ENCODE results near the gene SYT17.

The SYT17 gene

DNA sequence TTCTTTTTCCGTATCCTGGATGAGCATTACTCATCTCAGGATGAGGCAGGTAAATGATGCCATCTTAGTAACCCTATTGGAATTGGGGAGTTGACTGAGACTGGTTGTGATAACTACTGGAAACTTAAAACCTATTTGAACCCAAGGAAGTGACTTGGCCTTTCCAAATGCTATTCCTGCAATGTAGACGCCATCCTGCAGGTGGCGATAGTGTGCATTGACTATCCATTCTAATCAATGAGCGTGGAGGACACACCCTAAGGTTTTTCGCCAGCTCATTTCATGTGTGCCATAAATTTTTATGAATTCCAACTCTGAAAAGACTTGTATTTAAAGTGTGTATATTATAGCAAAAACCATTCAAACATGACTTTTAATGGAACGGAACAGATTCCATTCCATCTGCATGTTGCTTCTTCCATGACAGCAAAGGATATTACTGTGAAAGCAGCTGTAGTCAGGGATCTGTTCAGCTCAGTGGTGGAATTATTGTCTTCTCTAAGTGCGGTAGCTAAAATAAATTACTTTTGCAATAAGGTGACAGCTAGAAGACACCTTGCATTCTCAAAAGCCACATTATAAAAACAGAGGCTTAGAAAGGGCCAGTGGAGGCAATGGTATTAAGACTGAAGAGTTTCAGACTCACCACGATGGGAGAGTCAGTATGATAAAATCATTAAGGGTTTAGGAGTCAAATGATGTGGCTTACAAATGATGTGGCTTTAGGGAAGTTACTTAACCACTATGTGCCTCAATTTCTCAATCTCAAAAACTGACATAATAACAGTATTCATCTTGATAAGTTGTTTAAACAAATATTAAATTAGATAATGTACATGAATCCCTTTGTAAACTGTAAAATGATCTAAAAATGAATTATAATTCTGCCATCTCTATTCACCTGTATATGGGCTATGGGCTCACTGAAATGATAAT lies 55.5 kb downstream of the SYT17 start:
- peak; percentile 11 for DNase-seq

DNA sequence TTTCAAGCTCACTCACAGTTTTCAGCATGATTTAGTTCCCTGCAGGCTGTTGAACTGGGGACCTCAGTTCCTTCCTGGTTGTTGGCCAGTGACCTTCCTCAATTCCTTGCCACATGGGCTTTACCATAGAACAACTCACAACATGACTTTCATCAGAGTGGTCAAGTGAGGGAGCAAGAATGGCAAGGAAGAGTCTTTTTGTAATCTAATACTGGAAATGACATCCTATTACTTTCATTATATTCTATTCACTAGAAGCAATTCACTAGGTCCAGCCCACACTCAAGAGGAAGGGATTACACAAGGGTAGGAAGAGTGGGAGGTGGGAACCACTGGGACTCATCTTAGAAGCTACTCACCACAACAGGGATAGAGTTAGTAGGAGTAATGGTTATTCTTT lies 57.6 kb downstream of the SYT17 start:
- no peak for DNase-seq

DNA sequence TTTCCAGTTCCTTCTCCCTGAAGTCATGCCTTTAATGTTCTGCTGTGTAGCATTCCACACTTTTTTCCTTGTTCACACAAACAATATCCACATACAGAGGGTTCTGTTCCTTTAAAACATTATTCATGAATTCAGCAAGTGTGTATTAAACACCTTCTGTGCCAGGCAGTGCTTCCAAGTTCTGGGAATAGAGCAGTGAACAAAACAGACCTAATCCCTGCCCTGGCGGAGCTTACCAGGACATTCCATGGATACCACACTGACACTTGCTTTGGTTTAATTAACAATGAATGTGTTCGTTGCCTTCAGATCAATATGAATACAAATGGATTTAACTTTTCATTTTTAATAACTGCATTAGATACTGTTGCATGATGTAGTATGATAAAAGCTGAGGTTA lies 59.6 kb downstream of the SYT17 start:
- DNase-seq, result no peak

DNA sequence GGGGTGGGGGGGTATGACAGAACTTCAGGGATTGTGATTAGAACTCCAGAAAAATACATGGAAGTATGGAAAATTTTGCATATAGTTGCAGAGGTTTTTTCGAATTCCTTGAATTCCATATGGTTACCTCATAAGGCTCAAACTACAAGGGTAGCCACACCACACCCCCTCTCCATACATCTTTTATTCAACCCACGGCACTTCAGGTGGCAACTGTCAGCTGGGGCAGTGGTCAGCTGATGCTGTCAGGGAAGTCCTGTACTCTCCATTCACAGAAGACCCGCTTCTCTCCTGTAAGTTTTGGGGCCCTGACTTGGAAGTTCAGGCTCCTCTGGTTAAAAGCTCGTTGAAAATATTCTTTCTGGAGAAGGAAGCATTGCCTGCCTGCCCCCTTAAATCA lies 60.0 kb downstream of the SYT17 start:
- DNase-seq, result no peak

DNA sequence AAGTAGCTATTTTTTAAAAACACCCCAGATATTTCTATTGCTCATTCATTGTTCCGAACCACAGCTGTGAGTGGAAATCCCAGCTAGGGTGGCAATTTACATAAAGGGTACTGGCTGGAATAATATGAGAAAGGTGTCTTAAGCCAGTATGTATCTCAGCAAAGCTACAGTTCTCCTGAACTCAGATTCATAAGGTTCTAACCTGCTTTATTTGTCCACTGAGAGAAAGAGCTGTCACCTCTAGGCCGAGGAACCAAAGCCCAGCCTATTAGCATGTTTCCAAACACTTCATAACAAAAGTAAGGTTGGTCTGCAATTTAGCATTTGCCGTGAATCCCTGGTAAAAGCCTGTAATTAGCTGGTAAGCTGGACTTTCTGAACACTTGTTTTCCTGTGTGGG lies 60.5 kb downstream of the SYT17 start:
- DNase-seq, result no peak

DNA sequence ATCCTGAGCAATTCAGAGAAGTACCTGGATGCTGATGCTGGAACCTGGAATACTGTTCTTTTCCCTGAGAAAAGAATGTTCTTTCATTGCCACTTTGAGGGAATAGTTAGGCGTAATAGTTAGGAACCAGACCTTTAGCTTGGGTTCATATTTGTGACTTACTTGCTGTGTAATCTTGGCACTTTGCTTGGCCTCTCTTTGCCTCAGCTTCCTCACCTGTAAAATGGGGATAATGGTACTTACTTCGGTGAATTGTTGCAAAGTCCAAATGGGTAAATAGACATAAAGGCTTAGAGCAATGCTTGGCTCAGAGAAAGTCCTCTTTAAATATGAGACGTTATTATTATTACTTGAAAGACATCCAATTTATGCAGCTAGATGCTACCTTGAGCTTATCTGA lies 62.5 kb downstream of the SYT17 start:
- DNase-seq, result no peak

DNA sequence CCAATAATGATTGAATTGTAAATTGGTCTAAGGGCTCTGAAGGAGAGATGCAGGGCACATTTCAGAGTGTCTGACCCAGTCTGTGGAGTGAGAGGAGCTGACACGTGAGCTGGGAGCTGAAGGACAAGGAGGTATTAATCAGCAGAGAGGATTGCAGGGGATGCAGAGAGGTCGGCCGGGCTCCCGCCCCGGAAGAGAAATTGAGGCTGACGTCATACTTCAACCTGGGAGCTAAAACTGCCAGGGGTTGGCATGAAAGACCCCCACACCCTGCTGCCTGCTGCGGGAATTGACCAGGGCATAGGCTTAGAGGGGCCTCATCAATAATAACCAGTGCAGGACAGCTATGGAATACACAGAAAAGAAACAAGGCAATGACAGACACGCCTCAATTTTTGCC lies 63.8 kb downstream of the SYT17 start:
- no peak for DNase-seq

DNA sequence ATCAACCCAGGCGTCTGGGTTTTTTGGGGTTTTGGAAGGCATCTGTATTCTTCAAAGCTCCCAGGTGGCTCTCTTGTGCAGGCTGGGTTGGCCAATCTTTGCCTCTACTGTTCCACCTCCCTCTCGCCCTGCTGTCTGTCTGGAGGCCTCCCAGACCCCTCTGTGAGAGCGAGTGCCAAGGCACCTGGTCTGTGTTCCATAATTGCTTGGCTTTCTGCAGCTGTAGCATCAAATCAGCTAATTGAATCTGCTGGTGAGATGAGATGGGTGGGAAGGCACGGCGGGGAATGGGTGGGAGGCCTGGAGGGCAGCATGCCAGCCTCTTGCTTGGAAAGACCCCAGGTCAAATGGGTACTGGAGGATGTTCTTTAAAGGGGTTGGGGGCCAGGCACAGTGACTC lies 64.9 kb downstream of the SYT17 start:
- no peak for DNase-seq

DNA sequence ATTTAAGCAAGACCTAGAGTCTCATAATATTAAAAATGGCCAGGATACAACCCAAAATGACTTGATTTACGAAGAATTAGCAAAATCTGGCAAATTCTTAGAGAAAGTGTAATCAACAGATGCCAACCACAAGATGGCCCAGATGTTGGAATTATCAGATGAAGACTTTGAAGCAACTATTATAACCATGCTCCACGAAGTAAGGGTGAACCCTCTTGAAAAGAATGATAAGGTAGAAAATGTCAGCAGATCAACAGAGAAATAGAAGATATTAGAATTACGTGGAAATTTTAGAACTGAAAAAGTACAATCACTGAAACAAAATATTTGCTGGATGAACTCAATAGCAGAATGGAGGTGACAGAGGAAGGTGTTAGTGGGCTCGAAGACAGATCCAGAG lies 67.4 kb downstream of the SYT17 start:
- no peak for DNase-seq

DNA sequence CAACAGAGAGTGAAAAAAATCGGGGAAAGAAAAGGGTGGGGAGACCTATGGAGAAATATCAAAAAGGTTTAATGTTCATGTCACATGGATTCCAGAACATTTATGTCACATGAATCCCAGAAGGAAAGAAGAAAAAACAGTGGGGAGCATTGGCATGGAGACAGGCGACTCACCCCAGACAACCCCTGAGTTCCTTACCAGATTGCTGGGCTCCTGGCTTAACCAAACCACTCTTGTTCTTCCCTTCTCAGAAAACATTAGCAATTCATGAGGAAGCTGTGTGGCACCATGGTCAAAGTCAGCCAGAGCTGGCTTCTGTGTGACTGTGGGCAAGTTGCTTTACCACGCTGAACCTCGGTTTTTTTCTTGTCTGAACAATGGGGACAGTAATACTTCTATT lies 67.8 kb downstream of the SYT17 start:
- no peak for DNase-seq

DNA sequence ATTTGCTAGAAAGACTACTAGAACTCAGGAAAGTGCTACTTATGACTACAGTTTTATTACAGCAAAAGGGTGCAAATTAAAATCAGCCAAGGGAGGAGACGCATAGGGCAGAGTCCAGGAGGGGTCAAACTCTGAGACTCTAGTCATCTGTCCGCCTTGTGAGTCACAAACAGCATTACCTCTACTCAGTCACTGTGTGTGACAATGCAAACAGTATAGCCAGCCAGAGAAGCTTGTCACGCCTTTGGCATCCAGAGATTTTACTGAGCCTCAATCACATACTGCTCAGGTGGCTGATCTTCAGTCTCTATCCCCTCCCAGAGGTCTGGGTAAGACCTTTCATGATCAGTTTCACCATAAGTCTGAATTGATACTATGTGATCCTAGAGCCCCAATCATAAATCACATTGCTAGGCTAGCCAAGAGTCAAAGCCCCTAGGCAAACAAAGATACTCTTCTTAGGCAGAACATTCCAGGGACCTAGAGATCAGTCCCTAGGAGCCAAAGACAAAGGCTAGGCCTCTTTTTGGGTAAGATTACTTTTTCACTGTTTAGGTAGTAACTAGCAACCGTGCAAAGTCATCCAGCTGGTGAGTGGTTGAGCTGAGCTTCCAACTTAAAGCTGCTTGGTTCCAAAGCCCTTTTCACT lies 68.6 kb downstream of the SYT17 start:
- DNase-seq, result no peak

DNA sequence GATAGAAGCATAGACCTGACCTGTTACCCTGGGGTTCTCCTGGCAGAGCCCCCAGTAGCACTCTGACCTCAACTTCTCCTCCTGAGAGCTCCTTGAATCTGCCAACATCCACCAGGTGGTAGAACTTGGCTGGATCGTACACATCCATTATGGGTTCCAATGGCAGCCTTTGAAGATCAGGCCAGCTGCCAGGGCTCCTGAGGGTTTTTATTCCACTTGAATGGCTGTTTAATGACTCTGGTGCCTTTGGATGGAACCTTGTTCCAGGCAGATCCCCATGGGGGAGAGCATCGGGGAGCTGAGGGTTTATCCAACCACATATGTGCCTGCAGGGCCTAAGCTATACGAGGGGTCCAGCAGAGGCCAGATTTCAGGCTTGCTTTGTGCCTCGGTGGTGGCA lies 70.4 kb downstream of the SYT17 start:
- no peak for DNase-seq

DNA sequence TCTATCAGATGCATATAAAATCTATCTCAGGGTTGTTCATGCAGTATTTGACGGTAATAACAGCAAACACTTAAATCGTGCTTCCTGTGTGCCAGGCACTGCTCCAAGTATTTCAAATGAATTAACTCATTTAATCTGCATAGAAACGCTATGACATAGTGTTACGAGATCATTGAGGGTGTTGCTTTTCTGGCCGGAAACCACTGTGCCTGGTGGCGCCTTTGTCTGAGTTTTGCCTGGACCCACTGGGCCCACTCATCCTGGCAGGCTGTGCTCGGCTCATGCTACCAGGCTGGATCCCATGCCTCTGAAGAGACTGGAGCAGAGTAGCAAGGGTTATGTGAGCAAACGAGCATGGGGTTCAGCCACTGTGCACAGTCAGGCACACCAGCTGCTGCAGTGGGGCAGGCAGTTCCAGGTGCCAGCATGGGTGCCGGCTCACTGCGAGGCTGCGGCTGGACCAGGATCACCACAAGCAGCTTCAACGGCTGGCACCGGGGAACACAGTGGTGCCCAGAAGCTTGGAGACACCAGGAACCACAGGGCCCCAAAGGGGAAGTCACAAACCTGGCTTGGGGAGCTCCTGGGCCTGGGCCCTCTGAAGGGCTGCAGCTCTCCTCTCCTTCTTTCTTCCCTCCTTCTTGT lies 71.6 kb downstream of the SYT17 start:
- DNase-seq, result no peak

DNA sequence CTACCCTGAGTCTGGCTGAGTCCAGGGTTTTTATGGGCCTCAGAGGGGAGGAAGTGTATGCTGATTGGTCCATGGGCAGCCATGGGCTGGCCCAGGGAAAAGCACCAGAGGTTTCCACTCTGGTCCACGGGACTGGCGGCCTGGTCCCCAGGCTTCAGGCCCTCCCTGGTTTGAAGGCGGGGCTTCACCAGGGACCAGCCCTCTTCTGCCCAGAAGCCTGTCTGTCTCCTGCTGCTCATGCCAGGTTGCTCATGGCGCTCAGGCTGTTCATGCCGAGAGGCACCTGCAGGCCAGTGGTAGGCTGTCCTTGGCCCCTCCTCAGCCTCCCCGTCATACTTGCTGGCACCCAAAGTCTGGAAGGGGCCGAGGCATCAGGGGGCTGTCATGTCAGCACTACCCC lies 72.5 kb downstream of the SYT17 start:
- no peak for DNase-seq

DNA sequence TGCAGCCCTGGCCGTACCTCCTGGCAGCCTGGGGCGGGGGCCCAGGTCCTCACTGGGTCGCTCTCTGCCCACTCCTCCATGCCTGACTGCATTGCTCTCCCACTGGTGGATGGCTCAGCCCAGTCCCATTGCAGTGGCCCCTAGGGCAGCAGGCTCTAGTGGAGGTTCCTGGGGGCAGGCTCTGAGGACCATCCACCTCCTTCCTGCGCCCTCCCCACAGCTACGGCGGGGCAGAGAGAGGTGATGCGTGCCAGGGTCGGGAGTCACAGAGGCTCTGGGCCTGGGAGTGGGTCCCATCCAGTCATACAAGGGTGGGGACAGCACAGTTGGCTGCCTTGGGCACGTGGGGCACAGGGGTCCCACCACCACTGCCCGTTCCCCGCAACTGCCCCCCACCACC lies 73.5 kb downstream of the SYT17 start:
- no peak for DNase-seq

DNA sequence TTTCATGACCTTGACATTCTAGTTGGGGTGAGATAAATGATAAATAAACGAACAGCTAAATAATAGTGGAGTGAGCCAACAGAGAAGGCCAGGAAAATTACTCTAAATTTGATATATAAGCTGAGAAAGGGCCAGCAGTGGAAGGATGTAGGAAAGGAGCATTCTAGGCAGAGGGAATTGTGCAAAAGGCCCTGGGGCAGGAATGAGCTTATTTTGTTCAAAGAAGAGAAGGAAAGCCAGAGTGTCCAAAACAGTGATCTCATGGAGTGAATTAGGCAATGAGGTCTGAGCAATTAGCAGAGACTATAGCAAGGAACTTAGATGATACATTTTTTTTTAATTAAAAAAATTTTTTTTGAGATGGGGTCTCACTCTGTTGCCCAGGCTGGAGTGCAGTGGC lies 74.1 kb downstream of the SYT17 start:
- DNase-seq, result no peak

DNA sequence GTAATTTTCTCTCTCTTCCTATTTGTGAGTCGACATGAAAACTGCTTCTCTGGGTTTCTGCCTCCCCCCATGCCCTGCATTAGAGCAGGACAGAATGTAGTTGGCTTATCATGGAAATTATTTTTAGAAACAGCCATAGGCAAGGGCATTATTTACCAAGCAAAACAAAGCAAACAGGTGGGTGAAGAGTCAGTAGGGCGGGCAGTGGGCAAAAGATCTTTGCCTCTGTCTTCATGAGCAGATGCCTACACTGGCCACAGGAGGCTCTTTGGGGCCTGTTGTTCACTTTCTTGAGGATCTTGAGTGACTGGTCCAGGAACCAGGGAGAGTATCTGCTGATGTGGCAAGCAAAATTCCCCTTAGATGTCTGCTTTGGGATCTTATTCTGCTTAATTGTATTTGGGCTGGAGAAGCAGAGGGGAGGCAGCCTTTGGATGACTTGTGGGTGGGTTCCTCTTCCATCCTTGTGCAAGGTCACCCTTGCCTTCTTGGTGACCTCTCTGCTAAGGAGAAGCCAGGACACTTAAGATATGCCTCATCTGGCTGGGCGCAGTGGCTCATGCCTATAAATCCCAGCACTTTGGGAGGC lies 75.0 kb downstream of the SYT17 start:
- no peak for DNase-seq

DNA sequence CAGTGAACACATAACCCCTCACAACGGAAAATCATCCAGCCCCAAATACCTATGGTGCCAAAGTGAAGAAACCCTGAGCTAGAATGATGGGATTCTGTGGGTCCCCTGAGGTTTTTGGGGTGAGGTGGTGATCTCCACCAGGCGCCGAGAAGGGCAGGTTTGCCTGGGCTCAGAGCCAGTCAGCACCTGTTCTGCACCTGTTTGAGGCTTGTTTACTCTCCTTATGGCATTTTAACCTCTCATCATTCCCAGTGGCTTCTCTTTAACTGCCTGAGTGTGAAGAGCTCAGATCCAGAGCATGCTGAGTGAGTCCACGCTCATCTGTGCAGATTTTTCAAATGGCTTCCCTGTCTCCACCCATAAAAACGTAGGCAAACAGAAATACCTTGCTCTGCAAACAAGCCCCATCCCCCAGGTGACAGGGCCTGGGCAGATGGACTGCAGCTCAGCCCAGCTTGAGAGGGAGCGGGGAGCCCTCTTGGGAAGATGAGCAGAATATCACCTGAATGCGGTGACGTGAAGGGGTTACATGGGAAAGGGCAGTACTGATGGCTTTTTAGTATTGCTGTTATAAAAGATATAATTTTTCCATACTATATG lies 77.4 kb downstream of the SYT17 start:
- no peak for DNase-seq

DNA sequence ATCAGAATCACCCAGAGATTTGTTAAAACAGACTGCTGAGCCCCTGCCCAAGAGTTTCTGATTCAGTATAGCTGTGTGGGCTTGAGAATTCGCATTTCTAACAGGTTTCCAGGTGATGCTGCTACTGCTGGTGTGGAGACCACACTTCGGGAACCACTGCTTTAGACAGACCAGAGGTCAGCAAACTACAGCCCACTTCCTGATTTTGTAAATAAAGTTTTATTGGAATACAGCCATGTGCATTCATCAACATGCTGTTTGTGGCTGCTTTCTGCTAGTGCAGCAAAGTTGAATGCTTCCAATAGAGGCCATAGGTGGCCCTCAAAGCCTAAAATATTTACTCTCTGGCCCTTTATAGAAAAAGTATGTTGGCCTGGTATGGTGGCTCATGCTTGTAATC lies 84.9 kb downstream of the SYT17 start:
- DNase-seq, result no peak

DNA sequence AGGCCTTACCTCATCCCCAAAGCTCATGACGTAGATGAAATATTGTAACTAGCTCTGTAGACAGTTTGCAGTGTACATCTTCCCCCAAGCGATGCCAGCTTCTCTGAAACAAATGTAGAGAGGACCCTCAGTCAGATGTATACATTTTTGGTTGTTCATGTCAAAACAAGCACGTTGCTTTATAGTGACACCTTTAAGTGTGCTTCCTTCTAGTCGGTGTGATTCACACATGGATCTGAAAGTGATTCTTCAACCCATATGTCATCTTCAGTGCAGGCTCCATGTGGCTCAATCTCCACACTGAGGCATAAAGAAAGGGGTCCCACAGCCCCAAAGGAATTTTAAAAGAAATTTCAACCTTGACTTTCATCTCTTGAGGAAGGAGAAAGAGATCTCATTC lies 86.6 kb downstream of the SYT17 start:
- no peak for DNase-seq

DNA sequence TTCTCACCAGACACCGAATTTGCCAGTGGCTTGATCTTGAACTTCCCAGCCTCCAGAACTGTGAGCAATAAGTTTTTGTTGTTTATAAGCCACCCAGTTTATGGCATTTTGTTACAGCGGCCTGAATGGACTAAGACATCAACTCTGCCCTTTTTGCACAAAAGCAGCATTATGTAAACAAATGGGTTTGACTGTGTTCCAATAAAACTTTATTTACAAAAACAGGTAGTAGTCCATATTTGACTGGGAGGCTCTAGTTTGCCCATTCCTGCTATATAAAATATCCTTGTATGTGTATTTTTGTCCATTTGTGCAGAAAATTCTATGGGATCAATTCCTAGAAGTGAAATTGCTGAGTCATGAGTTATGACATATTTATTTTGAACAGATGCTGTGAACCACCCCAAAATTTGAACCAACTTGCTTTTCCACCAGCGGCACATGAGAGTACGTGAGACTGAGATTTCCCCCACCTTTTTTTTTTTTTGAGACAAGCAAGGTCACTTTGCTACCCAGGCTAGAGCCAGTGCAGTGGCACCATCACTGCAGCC lies 96.2 kb downstream of the SYT17 start:
- DNase-seq, result no peak

DNA sequence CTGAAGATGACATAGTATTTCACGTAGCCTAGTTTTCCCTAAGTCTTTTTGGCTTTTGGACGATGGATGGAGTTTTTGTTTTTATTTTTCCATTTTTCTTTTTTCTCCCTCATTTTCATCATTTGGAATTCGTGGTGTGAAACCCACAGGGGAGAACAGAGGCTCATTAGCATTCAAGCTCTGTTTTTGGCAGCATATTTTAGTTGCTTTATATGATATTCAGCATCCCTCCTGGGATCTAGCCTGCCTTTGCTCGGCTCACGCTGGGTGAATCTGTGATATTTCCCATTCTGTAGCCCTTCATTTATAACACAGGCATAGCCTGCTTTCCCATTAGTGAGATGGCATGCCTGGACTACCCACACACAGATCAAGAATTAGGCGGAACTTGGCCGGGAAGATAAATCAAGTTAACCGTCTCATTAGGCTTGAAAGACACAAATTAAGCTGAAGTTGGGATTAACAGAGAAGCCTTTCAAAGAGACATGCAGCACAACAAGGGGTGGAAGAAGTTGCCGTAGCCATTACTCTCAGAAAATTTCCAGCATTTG lies 97.4 kb downstream of the SYT17 start:
- no peak for DNase-seq

DNA sequence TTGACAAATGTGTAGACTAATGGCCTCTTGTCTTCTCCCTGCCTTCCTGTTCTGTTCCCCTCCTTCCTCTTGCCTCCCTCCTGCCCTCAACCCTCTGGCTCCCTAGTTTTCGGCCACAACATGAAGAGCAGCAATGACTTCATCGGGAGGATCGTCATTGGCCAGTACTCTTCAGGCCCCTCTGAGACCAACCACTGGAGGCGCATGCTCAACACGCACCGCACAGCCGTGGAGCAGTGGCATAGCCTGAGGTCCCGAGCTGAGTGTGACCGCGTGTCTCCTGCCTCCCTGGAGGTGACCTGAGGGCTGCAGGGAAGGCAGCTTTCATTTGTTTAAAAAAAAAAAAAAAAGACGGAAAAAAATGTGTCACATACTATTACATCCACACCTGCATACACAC lies 98.7 kb downstream of the SYT17 start:
- no peak for DNase-seq

Data from CD4-positive, alpha-beta T cell treated with Interleukin-12 subunit alpha and Interleukin-12 subunit beta, for 1 hour (primary cell).